HepG2 (cell line): ENCODE measurements around the gene KPNB1. TPM values are rescaled to one million over a fixed set of nuclear protein-coding genes. Genes with fewer than 3 reads are reported as not detected.

Source experiments
- BORCS8-MEF2B ChIP-seq: sonication (generic); formaldehyde crosslinking; IDR thresholded peaks from 2 replicates; pipeline ENCODE4 v1.8.0; 2022; ENCODE audit warnings: mild to moderate bottlenecking, missing genetic modification reagents
- ETS1 ChIP-seq: sonication (generic); formaldehyde crosslinking; IDR thresholded peaks from 2 replicates; pipeline ENCODE4 v1.4.0; 2020; ENCODE audit warnings: missing genetic modification reagents
- GPN1 ChIP-seq: sonication (generic); formaldehyde crosslinking; IDR thresholded peaks from 2 replicates; pipeline ENCODE4 v1.5.1; 2020; ENCODE audit warnings: missing genetic modification reagents, borderline replicate concordance
- KLF16 ChIP-seq, 2 experiments: sonication (generic) in 1 of 2; formaldehyde crosslinking in 1 of 2; IDR thresholded peaks; 2 replicates each; pipeline versions ENCODE4 v1.6.1 to v1.8.0; 2016 to 2023; ENCODE audit warnings: missing genetic modification reagents in 2 of 2, missing compliant biosample characterization in 1 of 2
- MATR3 ChIP-seq: sonication (generic); formaldehyde crosslinking; IDR thresholded peaks from 2 replicates; pipeline ENCODE4 v1.4.0; 2020; ENCODE audit warnings: missing genetic modification reagents
- NFYC ChIP-seq: IDR thresholded peaks from 2 replicates; pipeline ENCODE4 v1.6.1; 2016; ENCODE audit warnings: missing genetic modification reagents, missing compliant biosample characterization
- ONECUT2 ChIP-seq: sonication (generic); formaldehyde crosslinking; IDR thresholded peaks from 2 replicates; pipeline ENCODE4 v1.4.0; 2020; ENCODE audit warnings: missing genetic modification reagents
- SATB2 ChIP-seq: sonication (generic); formaldehyde crosslinking; IDR thresholded peaks from 2 replicates; pipeline ENCODE4 v1.5.0; 2020; ENCODE audit warnings: missing genetic modification reagents
- TBX2 ChIP-seq: sonication (generic); formaldehyde crosslinking; IDR thresholded peaks from 2 replicates; pipeline ENCODE4 v1.5.0; 2020; ENCODE audit warnings: missing genetic modification reagents, mild to moderate bottlenecking, borderline replicate concordance
- TOPORS ChIP-seq: sonication (generic); formaldehyde crosslinking; IDR thresholded peaks from 2 replicates; pipeline ENCODE4 v1.8.0; 2023; ENCODE audit warnings: mild to moderate bottlenecking, missing genetic modification reagents
- ZBTB7A ChIP-seq: sonication (generic); formaldehyde crosslinking; IDR thresholded peaks from 2 replicates; pipeline ENCODE4 v1.8.0; 2022; ENCODE audit warnings: mild to moderate bottlenecking, missing genetic modification reagents
- ZNF354B ChIP-seq: sonication (generic); formaldehyde crosslinking; IDR thresholded peaks from 2 replicates; pipeline ENCODE4 v1.8.0; 2022; ENCODE audit warnings: mild to moderate bottlenecking, missing genetic modification reagents
- ZNF382 ChIP-seq: sonication (generic); formaldehyde crosslinking; IDR thresholded peaks from 2 replicates; pipeline ENCODE4 v1.5.0; 2020; ENCODE audit warnings: missing genetic modification reagents, mild to moderate bottlenecking, borderline replicate concordance
- ZNF550 ChIP-seq: sonication (generic); formaldehyde crosslinking; IDR thresholded peaks from 2 replicates; pipeline ENCODE4 v1.4.0; 2020; ENCODE audit warnings: mild to moderate bottlenecking, missing genetic modification reagents, borderline replicate concordance
- ZNF879 ChIP-seq: sonication (generic); formaldehyde crosslinking; IDR thresholded peaks from 2 replicates; pipeline ENCODE4 v1.8.1; 2023; ENCODE audit warnings: missing genetic modification reagents
- ZUFSP ChIP-seq: sonication (generic); formaldehyde crosslinking; IDR thresholded peaks from 2 replicates; pipeline ENCODE4 v1.9.0; 2021; ENCODE audit warnings: missing genetic modification reagents, mild to moderate bottlenecking, borderline replicate concordance
- polyA plus RNA-seq, 8 experiments: library from polyadenylated mRNA; depleted of rRNA in 3 of 8; stranded (reverse) in 7 of 8; unstranded in 1 of 8; fragments of >200 nt; fragmentation: Illumina TruSeq in 4 of 8; extraction: Trizol in 4 of 8; gene quantifications; 2 replicates each; pipeline versions ENCODE4 v1.2.1 to v1.2.3, GENCODE V29; 2011 to 2016; ENCODE audit warnings: low read depth in 4 of 8, missing spikeins in 1 of 8, mixed read lengths in 1 of 8; ENCODE audit not compliant: insufficient read depth in 1 of 8
- total RNA-seq, 5 experiments: library from RNA; depleted of rRNA; stranded (reverse); fragments of >200 nt; fragmentation: Illumina TruSeq; extraction: Trizol; gene quantifications; 2 replicates each; pipeline ENCODE4 v1.2.3, GENCODE V29; 2016; ENCODE audit warnings: low read depth in 1 of 5
- TF ChIP-seq, protein P1 (sequence below): sonication (generic); formaldehyde crosslinking; IDR thresholded peaks from 2 replicates; pipeline ENCODE4 v1.4.0; 2020; ENCODE audit warnings: missing genetic modification reagents
- TF ChIP-seq, protein P2 (sequence below): sonication (generic); formaldehyde crosslinking; IDR thresholded peaks from 2 replicates; pipeline ENCODE4 v1.5.0; 2020; ENCODE audit warnings: mild to moderate bottlenecking, missing genetic modification reagents

KPNB1 gene
- total and polyA plus RNA-seq, 2 of the 13 experiments (the other 11 are each of a cell fraction or from before 2014, with no cell fraction given): 164 to 424 TPM

DNA sequence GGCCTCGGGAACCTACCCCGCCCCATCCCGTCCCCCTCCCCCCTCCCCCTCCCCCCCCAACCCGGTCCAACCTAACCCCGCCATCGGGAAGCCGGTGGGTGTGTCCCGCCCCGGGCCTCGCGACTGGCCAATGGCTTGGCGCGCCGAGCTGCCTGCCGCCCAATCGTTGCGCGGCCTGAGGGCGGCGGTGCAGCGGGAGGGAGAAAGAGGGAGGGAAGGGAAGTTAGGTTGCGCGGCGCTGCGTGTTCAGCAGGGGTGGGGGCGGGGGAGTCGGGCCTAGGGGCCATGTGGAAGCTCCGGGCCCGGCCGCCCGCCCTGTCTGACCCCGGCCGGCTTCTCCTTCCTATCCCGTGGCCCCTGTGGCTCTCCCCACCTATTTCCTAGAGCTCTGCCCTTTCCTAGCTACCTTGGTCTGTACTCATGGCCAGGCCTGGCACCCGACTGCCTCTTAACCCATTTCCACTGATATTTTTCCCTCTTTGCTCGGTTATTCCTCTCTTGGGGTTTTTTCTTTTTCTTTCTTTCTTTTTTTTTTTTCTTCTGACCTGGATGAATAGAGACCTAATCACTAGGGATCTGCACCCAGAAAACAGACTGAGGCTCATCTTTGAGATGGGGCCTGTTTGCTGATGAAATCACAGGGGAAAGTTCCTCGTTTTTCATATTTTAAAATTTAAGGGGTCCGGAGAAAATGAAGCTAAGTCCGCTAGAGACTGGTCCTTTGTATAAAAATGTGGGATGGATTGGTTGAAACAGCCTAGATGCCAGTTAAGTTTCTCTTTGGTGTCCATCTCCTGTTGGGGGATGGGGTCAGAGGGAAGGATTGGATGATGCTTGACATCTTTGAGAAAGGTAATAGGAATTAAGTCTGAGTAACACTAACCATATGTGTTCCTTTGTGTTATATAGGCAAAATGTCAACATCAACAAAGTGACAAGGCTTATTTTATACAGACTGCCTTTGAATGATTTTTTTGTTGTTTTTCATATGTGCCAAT is 1.1 kb downstream of the KPNB1 start (continued):
- TF ChIP-seq ZUFSP (CRISPR knock-in tag): no peak
- TF ChIP-seq ZNF550: no peak
- TF ChIP-seq MATR3: no peak
- no peak for TF ChIP-seq GPN1 (CRISPR knock-in tag)
- TF ChIP-seq TOPORS: 0 out of 2 replicates have a peak, but pooled peaks have one; percentile 18
- no peak for TF ChIP-seq ETS1
- no peak for TF ChIP-seq ZNF879
- TF ChIP-seq, protein P1, sequence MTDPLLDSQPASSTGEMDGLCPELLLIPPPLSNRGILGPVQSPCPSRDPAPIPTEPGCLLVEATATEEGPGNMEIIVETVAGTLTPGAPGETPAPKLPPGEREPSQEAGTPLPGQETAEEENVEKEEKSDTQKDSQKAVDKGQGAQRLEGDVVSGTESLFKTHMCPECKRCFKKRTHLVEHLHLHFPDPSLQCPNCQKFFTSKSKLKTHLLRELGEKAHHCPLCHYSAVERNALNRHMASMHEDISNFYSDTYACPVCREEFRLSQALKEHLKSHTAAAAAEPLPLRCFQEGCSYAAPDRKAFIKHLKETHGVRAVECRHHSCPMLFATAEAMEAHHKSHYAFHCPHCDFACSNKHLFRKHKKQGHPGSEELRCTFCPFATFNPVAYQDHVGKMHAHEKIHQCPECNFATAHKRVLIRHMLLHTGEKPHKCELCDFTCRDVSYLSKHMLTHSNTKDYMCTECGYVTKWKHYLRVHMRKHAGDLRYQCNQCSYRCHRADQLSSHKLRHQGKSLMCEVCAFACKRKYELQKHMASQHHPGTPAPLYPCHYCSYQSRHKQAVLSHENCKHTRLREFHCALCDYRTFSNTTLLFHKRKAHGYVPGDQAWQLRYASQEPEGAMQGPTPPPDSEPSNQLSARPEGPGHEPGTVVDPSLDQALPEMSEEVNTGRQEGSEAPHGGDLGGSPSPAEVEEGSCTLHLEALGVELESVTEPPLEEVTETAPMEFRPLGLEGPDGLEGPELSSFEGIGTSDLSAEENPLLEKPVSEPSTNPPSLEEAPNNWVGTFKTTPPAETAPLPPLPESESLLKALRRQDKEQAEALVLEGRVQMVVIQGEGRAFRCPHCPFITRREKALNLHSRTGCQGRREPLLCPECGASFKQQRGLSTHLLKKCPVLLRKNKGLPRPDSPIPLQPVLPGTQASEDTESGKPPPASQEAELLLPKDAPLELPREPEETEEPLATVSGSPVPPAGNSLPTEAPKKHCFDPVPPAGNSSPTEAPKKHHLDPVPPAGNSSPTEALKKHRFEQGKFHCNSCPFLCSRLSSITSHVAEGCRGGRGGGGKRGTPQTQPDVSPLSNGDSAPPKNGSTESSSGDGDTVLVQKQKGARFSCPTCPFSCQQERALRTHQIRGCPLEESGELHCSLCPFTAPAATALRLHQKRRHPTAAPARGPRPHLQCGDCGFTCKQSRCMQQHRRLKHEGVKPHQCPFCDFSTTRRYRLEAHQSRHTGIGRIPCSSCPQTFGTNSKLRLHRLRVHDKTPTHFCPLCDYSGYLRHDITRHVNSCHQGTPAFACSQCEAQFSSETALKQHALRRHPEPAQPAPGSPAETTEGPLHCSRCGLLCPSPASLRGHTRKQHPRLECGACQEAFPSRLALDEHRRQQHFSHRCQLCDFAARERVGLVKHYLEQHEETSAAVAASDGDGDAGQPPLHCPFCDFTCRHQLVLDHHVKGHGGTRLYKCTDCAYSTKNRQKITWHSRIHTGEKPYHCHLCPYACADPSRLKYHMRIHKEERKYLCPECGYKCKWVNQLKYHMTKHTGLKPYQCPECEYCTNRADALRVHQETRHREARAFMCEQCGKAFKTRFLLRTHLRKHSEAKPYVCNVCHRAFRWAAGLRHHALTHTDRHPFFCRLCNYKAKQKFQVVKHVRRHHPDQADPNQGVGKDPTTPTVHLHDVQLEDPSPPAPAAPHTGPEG: no peak
- TF ChIP-seq BORCS8-MEF2B: peak; percentile 76; the same call in 1 of the 2 replicates
- no peak for TF ChIP-seq ZBTB7A (CRISPR knock-in tag)
- no peak for TF ChIP-seq ZNF354B (CRISPR knock-in tag)
- TF ChIP-seq SATB2 (CRISPR knock-in tag): no peak
- no peak for TF ChIP-seq ZNF382 (CRISPR knock-in tag)
- TF ChIP-seq TBX2 (CRISPR knock-in tag): peak; percentile 58; the same call in 1 of the 2 replicates
- no peak; a peak in 1 of 4 replicates for TF ChIP-seq KLF16 (CRISPR knock-in tag; IDR thresholded peaks at IDR 0.05)
- TF ChIP-seq, protein P2, sequence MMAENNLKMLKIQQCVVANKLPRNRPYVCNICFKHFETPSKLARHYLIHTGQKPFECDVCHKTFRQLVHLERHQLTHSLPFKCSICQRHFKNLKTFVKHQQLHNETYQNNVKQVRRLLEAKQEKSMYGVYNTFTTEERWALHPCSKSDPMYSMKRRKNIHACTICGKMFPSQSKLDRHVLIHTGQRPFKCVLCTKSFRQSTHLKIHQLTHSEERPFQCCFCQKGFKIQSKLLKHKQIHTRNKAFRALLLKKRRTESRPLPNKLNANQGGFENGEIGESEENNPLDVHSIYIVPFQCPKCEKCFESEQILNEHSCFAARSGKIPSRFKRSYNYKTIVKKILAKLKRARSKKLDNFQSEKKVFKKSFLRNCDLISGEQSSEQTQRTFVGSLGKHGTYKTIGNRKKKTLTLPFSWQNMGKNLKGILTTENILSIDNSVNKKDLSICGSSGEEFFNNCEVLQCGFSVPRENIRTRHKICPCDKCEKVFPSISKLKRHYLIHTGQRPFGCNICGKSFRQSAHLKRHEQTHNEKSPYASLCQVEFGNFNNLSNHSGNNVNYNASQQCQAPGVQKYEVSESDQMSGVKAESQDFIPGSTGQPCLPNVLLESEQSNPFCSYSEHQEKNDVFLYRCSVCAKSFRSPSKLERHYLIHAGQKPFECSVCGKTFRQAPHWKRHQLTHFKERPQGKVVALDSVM: 0 out of 2 replicates have a peak, but pooled peaks have one; percentile 18
- 0 out of 2 replicates have a peak, but pooled peaks have one; percentile 7 for TF ChIP-seq ONECUT2 (CRISPR knock-in tag)
- peak; percentile 88 for TF ChIP-seq NFYC (CRISPR knock-in tag)
